Measurements from ENCODE around the gene CCDC146.
A peak's percentile ranks its signal among the peaks of the same experiment; 100 is the strongest.
"Not testable (repeated sequence)": the region's sequence is repeated elsewhere in the genome, so short reads cannot be mapped to it uniquely, and the experiment has no call there.

The CCDC146 gene

DNA sequence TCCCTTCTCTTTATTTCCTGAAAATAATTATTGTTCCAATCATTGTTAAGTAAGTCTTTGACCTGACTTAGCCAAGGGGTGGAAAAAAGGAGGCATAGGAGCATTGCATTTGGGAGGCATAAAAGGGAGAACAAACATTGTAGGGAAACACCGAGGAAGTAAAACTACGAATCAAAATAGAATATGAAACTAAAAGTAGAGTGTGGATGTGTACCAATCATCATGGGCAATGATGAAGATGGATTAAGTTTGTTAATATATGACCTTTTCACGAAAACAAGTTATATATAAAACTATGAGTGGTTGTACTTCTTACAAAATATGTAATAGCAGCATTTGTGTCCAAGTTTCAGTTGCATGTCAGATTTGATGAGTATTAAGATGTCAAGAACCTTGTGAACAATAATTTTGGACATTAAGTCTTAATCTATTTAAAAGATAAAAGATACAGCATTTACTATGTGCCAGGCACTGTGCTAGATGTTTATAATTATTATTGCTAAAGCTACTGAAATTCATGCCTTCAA, 52.9 kb downstream of the CCDC146 start:
- H3K9me3 Mint-ChIP-seq, H3K36me3 Mint-ChIP-seq, H3K4me3 Mint-ChIP-seq, H3K27me3 Mint-ChIP-seq, H3K27ac Mint-ChIP-seq, DNase-seq, H3K4me1 Mint-ChIP-seq: not testable (repeated sequence)
- ATAC-seq (replicated peaks) = peak; percentile 57 to 64

GRCh38 chr7:77177321-77177904, 55.0 kb downstream of the CCDC146 start:
- DNase-seq; ATAC-seq (replicated peaks); H3K4me1 Mint-ChIP-seq; H3K9me3 Mint-ChIP-seq; H3K27me3 Mint-ChIP-seq; H3K4me3 Mint-ChIP-seq; H3K27ac Mint-ChIP-seq; H3K36me3 Mint-ChIP-seq: not testable (repeated sequence)

GRCh38 chr7:77178024-77178423, 55.6 kb downstream of the CCDC146 start:
- not testable (repeated sequence) for H3K36me3 Mint-ChIP-seq; H3K27me3 Mint-ChIP-seq; H3K4me3 Mint-ChIP-seq; H3K9me3 Mint-ChIP-seq; ATAC-seq (replicated peaks); H3K27ac Mint-ChIP-seq; H3K4me1 Mint-ChIP-seq; DNase-seq

DNA sequence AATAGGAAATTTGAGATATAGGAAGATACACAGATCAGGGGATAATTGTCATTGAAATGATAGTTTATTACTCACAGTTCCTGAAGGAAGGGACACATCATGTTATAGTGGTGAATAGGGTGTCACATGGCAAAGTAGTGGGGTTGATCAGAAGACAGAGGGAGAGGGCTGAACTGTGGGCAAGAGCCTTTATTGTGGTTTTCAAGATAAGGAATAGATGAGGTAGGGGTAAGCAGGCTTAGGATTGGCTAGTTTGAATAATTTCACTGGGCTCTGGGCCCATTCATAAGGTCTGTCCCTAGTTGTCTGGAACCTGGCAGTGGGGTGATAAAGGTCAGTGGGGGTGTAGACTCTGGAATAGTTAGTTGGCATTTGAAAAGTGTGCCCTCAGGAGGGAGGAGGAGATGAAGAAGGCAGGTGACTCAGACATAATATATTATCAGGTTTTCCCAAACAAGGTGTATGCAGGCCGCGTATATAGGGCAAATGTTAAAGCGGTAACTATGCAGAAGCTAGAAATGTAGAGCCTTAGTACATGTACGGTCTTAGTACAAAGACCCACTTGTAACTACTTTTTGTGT, 58.7 kb downstream of the CCDC146 start:
- H3K9me3 Mint-ChIP-seq = peaks cover 0 to 4% of the 10 kb centered on the region in 2 donors
- no peak overlapping the region for H3K27ac Mint-ChIP-seq
- H3K27me3 Mint-ChIP-seq = no peaks in the 10 kb centered on the region
- no peak overlapping the region for H3K4me3 Mint-ChIP-seq
- no peak for DNase-seq
- peaks cover under 1 to 2% of the 10 kb centered on the region in 2 donors for H3K4me1 Mint-ChIP-seq
- H3K36me3 Mint-ChIP-seq = no peaks in the 10 kb centered on the region
- no peak for ATAC-seq (replicated peaks)

GRCh38 chr7:77181734-77182133, 59.3 kb downstream of the CCDC146 start:
- Mint-ChIP-seq H3K4me1 (peaks cover 0 to 2% of the 10 kb centered on the region in 2 donors), H3K4me3 (no peak overlapping the region)
- ATAC-seq (replicated peaks) = no peak

DNA sequence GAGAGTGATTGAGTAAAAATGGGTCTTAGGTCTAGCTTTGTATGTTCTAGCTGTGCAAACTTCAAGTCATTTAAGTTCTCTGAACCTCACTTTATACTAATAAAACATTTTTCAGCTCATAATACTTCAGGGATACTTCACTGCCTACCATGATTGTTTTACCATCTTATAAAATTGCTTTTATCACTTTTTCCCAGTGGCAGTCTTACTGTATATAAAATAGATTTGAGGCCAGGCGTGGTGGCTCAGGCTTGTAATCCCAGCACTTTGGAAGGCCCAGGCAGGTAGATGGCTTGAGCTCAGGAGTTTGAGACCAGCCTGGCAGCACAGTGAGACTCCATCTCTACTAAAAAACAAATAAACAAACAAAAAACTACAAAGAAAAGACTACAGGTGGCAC, 59.8 kb downstream of the CCDC146 start:
- no peaks in the 10 kb centered on the region for H3K27me3 Mint-ChIP-seq
- peaks cover 0 to 4% of the 10 kb centered on the region in 2 donors for H3K9me3 Mint-ChIP-seq
- ATAC-seq (replicated peaks) = no peak
- H3K4me1 Mint-ChIP-seq = peaks cover 0 to 2% of the 10 kb centered on the region in 2 donors
- DNase-seq = no peak
- H3K4me3 Mint-ChIP-seq = no peak overlapping the region
- H3K36me3 Mint-ChIP-seq = no peaks in the 10 kb centered on the region
- no peak overlapping the region for H3K27ac Mint-ChIP-seq

More at GRCh38 chr7:77181734-77182133, 59.3 kb downstream of the CCDC146 start:
- no peak for DNase-seq
- Mint-ChIP-seq H3K9me3 (peaks cover 0 to 4% of the 10 kb centered on the region in 2 donors), H3K27me3 (no peaks in the 10 kb centered on the region), H3K36me3 (no peaks in the 10 kb centered on the region), H3K27ac (no peak overlapping the region)

DNA sequence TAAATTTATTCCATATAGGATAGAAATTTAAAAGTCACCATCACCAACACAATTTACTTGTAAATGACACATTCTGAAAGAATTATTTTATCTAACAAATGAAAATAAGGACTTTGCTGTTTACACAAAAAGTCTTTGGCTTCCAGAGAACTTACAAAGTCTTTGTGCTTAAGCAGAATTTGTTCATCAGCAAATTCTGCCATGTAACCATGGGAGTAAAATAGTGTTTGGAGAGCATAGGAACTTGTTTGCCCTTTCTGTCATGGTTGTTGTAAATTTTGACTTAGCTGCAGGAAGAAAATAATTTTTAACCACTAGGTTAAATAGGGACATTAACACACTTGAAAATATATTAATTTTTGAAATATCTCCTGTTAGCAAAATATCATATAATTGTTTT, 62.0 kb downstream of the CCDC146 start:
- H3K4me1 Mint-ChIP-seq = peaks cover 10% of the 10 kb centered on the region in 2 donors
- H3K36me3 Mint-ChIP-seq = no peaks in the 10 kb centered on the region
- H3K27me3 Mint-ChIP-seq = no peaks in the 10 kb centered on the region
- DNase-seq (no peak), ATAC-seq (replicated peaks) (no peak)
- H3K9me3 Mint-ChIP-seq = peaks cover 0 to 4% of the 10 kb centered on the region in 2 donors
- H3K4me3 Mint-ChIP-seq = no peak overlapping the region
- no peak overlapping the region for H3K27ac Mint-ChIP-seq

GRCh38 chr7:77184990-77185389, 62.6 kb downstream of the CCDC146 start:
- ATAC-seq (replicated peaks) (no peak), DNase-seq (no peak)
- Mint-ChIP-seq H3K36me3 (no peaks in the 10 kb centered on the region), H3K4me3 (no peak overlapping the region), H3K27ac (no peak overlapping the region), H3K4me1 (peaks cover 10 to 15% of the 10 kb centered on the region in 2 donors), H3K9me3 (peaks cover 0 to 4% of the 10 kb centered on the region in 2 donors), H3K27me3 (no peaks in the 10 kb centered on the region)

GRCh38 chr7:77185866-77186265, 63.5 kb downstream of the CCDC146 start:
- Mint-ChIP-seq H3K4me3 (no peak overlapping the region), H3K27ac (no peak overlapping the region), H3K36me3 (no peaks in the 10 kb centered on the region), H3K27me3 (no peaks in the 10 kb centered on the region), H3K4me1 (peaks cover 10 to 21% of the 10 kb centered on the region in 2 donors), H3K9me3 (peaks cover 0 to 4% of the 10 kb centered on the region in 2 donors)
- ATAC-seq (replicated peaks) = no peak
- no peak for DNase-seq

GRCh38 chr7:77188731-77189437, 66.5 kb downstream of the CCDC146 start:
- Mint-ChIP-seq H3K9me3 (no peaks in the 10 kb centered on the region), H3K4me3 (no peak overlapping the region), H3K36me3 (no peaks in the 10 kb centered on the region), H3K27me3 (no peaks in the 10 kb centered on the region), H3K4me1 (peaks cover 18 to 32% of the 10 kb centered on the region in 2 donors), H3K27ac (no peak overlapping the region)
- ATAC-seq (replicated peaks) (peak; percentile 46 to 50), DNase-seq (no peak)

- Mint-ChIP-seq H3K27me3 (no peaks in the 10 kb centered on the region), H3K4me1 (peaks cover 28 to 44% of the 10 kb centered on the region in 2 donors), H3K36me3 (no peaks in the 10 kb centered on the region), H3K4me3 (no peak overlapping the region), H3K27ac (no peak overlapping the region), H3K9me3 (no peaks in the 10 kb centered on the region)
- no peak for DNase-seq
- ATAC-seq (replicated peaks) = no peak
Observed at GRCh38 chr7:77197141-77197540, 74.7 kb downstream of the CCDC146 start.

DNA sequence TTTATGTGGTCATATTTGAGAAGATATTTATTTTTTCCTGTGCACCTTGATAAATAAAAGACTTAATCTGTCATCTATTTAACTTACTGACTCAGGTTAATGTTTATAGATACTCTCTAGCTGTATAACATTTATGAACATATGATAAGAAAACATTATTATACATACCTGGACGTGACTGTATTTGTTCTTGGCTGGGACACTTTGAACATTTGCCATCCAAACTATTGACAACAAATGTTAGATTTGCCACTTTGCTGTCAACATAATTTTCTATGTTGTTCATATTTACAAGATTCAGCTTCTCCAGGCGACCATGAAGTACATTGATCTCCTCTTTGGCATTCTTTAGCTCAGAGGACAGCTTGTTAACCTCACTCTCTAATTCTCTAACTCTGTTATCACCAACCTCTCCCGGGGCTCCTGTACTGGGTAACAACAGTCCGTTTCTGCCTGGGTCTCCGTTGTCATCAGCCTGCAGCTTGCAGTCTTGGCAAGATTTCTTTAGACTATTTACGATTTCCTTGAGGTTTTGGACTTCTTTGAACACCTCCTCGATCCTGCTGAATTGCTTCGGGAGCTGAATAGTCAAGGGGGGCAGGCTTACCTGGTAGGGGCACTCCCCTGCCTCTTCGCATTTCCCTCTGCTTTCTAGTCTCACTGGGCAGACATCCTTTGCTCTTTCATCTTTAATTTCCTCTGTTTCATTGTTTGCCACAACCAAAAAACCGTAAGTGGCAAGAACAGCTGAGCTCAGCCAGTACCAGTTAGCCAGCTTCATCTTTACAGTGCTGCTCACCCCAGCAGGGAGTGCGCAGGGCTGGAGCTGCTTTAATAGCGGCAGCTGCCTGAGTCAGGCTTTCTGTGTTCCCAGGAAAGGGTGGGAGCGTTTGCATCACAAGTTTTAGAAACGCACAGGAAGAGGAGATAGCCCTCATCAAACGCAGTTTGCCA, 76.9 kb downstream of the CCDC146 start, which contains the start of gene FGL2:
TSS of gene FGL2 (minus strand) at position 807 of the 954 bp plus-strand sequence. CDS start at position 781, 26 bp downstream.
- no peaks in the 10 kb centered on the region for H3K36me3 Mint-ChIP-seq
- H3K4me1 Mint-ChIP-seq = peaks cover 28 to 49% of the 10 kb centered on the region in 2 donors
- peak within 1 kb of the TSS; percentile 91 for H3K27ac Mint-ChIP-seq
- no peaks in the 10 kb centered on the region for H3K27me3 Mint-ChIP-seq
- ATAC-seq (replicated peaks) (peak; percentile 54 to 61), DNase-seq (no peak)
- H3K4me3 Mint-ChIP-seq = peak within 1 kb of the TSS; percentile 85 to 94
- no peaks in the 10 kb centered on the region for H3K9me3 Mint-ChIP-seq

DNA sequence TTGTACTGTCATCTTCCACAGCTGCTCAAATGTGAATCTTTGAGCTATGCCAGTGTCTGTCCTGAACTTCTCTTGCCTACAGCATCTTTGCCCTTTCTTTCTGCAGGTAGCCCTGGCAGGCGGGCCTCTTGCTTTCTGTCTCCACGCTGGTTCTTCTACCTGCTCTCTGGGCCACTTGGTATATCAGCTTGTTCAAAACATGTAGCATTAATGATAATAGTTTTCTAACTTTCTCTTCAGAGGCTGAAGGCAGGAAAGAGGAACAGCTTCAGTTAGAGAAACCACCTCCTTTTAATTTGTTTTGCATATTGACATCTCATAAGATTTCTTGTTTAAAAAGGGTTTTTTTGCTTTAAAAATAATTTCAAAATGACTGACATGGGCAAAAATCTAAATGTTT, 78.1 kb downstream of the CCDC146 start:
- H3K27me3 Mint-ChIP-seq = no peaks in the 10 kb centered on the region
- no peaks in the 10 kb centered on the region for H3K9me3 Mint-ChIP-seq
- DNase-seq (no peak), ATAC-seq (replicated peaks) (peak; percentile 58 to 71)
- H3K4me1 Mint-ChIP-seq = peaks cover 29 to 49% of the 10 kb centered on the region in 2 donors
- no peaks in the 10 kb centered on the region for H3K36me3 Mint-ChIP-seq
- H3K4me3 Mint-ChIP-seq = peak overlapping the region; percentile 85 to 94
- H3K27ac Mint-ChIP-seq = peak overlapping the region; percentile 78

Data from stimulated activated naive B cell treated with anti-CD40 and anti-IgM and Interleukin-4, amounts not matched to agents 10 μg/mL and 1 μg/mL and 100 μg/mL, for 72 hours (primary cell).